Mucosa of descending colon (tissue), 3 donors: ENCODE results near the gene BBIP1. TPM values are rescaled to one million over a fixed set of nuclear protein-coding genes. Genes with fewer than 3 reads are reported as not detected.
A peak's percentile ranks its signal among the peaks of the same experiment; 100 is the strongest.

Experiments
- ATAC-seq: fragments of 200-7000 bp; cut with Tn5 transposase; one replicate; pipeline ENCODE4 v1.9.1; 2020; ENCODE audit warnings: mild to moderate bottlenecking, moderate library complexity
- DNase-seq, 3 donors: peaks; one replicate each; pipeline ENCODE4 v3.0.0-alpha.2; 2020
- H3K36me3 ChIP-seq: fragments of 200-600 bp; one replicate; pipeline ENCODE4 v1.8.0; 2021; ENCODE audit warnings: low read depth, mild to moderate bottlenecking
- H3K4me1 ChIP-seq: fragments of 200-600 bp; one replicate; pipeline ENCODE4 v1.8.0; 2021; ENCODE audit warnings: low read depth, mild to moderate bottlenecking
- H3K4me3 ChIP-seq: fragments of 200-600 bp; one replicate; pipeline ENCODE4 v1.8.0; 2021; ENCODE audit warnings: mild to moderate bottlenecking
- H3K9me3 ChIP-seq: fragments of 200-600 bp; one replicate; pipeline ENCODE4 v1.8.0; 2021; ENCODE audit warnings: mild to moderate bottlenecking
- intact Hi-C, 2 donors: fragments of 100-400 bp; cut with DNase I in 1 of 2; cut with micrococcal nuclease in 1 of 2; formaldehyde crosslinking; loops; one replicate each; pipeline versions ENCODE4 v1.11.0 to v1.11.1; 2022; cut with DNase I, micrococcal nuclease
- total RNA-seq, 3 donors: library from RNA; stranded (reverse); fragmentation: NEBNext Ultra II Directional in 2 of 3; extraction: Animal tissue kit (Norgen Biotek cat#: 25700) in 2 of 3; gene quantifications; one replicate each; pipeline versions ENCODE4 v1.2.1 to v1.2.4, GENCODE V29; 2021 to 2023
- TF ChIP-seq, protein P1 (sequence below): fragments of 200-600 bp; IDR thresholded peaks from one replicate; pipeline ENCODE4 v1.8.0; 2022; ENCODE audit warnings: antibody characterized with exemption, mild to moderate bottlenecking
- donor health status: DM: no; HTN: no; CAD: no; lungs with moderate emphysema.
- donor health status: DM: no; HTN: no; CAD: no.
- donor health status: DM: no; HTN: yes; CAD: no.

BBIP1 gene
- total RNA-seq, 3 donors from 2014 or later, result 10.6 to 23.4 (median 17.6) TPM

GRCh38 chr10:110915035-110915434 is 3.9 kb downstream of the BBIP1 start:
- ATAC-seq, result no peak
- TF ChIP-seq, protein P1, sequence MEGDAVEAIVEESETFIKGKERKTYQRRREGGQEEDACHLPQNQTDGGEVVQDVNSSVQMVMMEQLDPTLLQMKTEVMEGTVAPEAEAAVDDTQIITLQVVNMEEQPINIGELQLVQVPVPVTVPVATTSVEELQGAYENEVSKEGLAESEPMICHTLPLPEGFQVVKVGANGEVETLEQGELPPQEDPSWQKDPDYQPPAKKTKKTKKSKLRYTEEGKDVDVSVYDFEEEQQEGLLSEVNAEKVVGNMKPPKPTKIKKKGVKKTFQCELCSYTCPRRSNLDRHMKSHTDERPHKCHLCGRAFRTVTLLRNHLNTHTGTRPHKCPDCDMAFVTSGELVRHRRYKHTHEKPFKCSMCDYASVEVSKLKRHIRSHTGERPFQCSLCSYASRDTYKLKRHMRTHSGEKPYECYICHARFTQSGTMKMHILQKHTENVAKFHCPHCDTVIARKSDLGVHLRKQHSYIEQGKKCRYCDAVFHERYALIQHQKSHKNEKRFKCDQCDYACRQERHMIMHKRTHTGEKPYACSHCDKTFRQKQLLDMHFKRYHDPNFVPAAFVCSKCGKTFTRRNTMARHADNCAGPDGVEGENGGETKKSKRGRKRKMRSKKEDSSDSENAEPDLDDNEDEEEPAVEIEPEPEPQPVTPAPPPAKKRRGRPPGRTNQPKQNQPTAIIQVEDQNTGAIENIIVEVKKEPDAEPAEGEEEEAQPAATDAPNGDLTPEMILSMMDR, result no peak
- intact Hi-C loops, result no loop called here

GRCh38 chr10:110914431-110914830 is 4.5 kb downstream of the BBIP1 start:
- TF ChIP-seq, protein P1, result no peak
- Histone ChIP-seq H3K9me3 (no peaks in the 10 kb centered on the region), H3K4me3 (no peak overlapping the region), H3K36me3 (peaks cover 7% of the 10 kb centered on the region), H3K4me1 (peaks cover 6% of the 10 kb centered on the region)
- DNase-seq, result no peak
- intact Hi-C loops, result no loop called here
- ATAC-seq, result no peak

More at GRCh38 chr10:110915035-110915434, 3.9 kb downstream of the BBIP1 start:
- Histone ChIP-seq H3K4me1 (peaks cover 6% of the 10 kb centered on the region), H3K4me3 (no peak overlapping the region), H3K9me3 (no peaks in the 10 kb centered on the region), H3K36me3 (peaks cover 7% of the 10 kb centered on the region)
- DNase-seq, result no peak

DNA sequence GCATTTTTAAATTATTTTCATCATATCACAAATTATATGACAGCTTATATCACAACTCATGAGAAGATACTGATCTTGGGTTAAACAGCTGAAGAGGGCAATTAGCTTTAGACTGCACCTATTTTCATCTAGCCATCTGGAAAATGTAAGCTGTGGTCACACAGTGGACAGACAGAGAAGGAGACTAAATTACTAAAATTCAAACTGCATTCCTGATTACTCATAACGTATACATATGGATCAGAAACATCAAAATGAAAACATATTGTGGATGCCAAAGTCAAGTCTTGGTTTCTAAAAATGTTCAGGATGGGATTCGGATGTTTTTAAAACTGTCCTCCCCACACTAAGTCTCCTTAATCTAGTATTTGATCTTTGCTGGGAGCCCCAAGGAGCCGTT is 6.6 kb downstream of the BBIP1 start:
- intact Hi-C loops, result no loop called here
- TF ChIP-seq, protein P1, result no peak
- H3K36me3 ChIP-seq, result no peaks in the 10 kb centered on the region
- ATAC-seq, result no peak
- H3K4me3 ChIP-seq, result no peak overlapping the region
- no peak for DNase-seq
- no peaks in the 10 kb centered on the region for H3K4me1 ChIP-seq
- no peaks in the 10 kb centered on the region for H3K9me3 ChIP-seq

DNA sequence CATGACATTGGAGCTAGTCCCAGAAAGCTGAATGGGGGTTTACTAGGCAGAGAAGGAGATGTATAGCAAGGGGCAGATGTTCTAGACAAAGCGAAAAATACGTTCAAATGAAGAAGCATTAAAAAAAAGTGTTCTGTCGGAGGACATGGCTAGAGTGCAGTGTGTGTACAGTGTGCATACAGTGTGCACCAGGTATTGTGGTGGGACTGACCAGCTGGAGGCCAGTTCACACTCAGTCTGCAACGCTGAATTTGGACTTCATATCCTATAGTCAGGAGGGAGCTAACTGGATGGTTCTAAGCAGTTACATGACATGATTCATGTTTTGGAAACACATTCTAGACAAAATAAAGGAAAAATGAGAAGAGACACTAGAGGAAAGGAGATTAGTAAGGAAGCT is 8.8 kb downstream of the BBIP1 start:
- no peaks in the 10 kb centered on the region for H3K4me1 ChIP-seq

DNA sequence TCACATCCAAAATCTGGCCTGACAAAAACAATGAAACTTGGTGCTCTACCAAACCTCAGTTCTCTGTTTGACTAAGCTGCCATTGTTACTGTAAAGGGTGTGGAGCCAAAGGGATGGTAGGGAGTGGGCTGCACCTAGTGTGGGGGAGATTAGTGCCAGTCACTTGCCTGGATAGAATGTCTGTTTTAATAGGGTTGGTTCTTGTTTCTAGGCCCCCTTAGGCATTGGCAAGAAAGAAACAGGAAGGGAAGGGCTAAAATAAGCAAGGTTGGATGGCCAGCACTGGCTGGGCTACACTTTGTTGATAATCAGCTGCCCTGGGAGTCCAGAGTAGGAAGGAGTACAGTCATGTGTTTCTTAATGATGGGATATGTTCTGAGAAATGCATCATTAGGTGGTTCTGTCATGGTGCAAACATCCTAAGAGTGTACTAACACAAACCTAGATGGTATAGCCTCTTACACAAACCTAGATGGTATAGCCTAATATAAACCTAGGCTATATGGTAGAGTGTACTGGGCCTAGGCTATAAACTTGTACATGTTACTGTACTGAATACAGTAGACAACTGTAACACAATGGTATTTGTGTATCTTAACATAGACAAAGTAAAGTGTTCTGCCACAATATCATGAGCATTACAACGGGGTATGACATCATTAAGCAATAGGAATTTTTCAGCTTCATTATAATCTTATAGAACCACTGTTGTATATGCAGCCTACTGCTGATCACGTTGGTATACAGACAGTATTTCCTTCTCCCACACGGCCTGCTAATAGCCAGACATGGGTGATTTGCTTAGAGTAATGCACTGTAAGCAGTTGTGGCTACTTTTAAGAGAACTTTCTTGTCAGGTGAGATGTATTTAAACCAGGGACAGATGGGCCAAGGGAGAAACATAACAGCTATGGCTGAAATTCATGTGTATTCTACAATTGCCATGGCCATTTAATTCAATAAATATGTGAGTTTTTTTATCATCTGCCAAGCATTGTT is 15.4 kb downstream of the BBIP1 start:
- DNase-seq, result no peak
- no peaks in the 10 kb centered on the region for H3K4me1 ChIP-seq
- peak; percentile 52 for ATAC-seq
- TF ChIP-seq, protein P1, result no peak
- intact Hi-C loops, result no loop called here
- no peak overlapping the region for H3K4me3 ChIP-seq
- H3K9me3 ChIP-seq, result no peaks in the 10 kb centered on the region
- H3K36me3 ChIP-seq, result no peaks in the 10 kb centered on the region

More for the DNA sequence above, 8.8 kb downstream of the BBIP1 start:
- ATAC-seq (peak; percentile 34), DNase-seq (no peak)
- Histone ChIP-seq H3K4me3 (no peak overlapping the region), H3K36me3 (no peaks in the 10 kb centered on the region), H3K9me3 (no peaks in the 10 kb centered on the region)
- TF ChIP-seq, protein P1, result no peak
- intact Hi-C loops, result no loop called here
